GM23338 (cell line): Measurements from ENCODE around the gene OXNAD1.

Experiments
- CREB1 ChIP-seq: fragments of 250-450 bp; sonication (Bioruptor Pico); IDR thresholded peaks from 2 replicates; pipeline ENCODE4 v1.5.0; 2020; ENCODE audit warnings: low read depth, mild to moderate bottlenecking, moderate library complexity
- EZH2 ChIP-seq: fragments of 200-600 bp; sonication (generic); IDR thresholded peaks from one replicate; pipeline ENCODE4 v1.8.0; 2017; ENCODE audit warnings: antibody characterized with exemption, mild to moderate bottlenecking, low read depth; ENCODE audit not compliant: unreplicated experiment
- POLR2AphosphoS5 ChIP-seq: IDR thresholded peaks from 2 replicates; pipeline ENCODE4 v1.6.1; 2016; ENCODE audit warnings: antibody characterized with exemption, low read depth
- REST ChIP-seq: IDR thresholded peaks from one replicate; pipeline ENCODE4 v1.6.1; 2018; ENCODE audit warnings: antibody characterized with exemption; ENCODE audit not compliant: unreplicated experiment
- ZNF114 ChIP-seq: fragments of 250-450 bp; sonication (Bioruptor Pico); IDR thresholded peaks from 2 replicates; pipeline ENCODE4 v1.5.0; 2020; ENCODE audit warnings: mild to moderate bottlenecking, moderate library complexity
- TF ChIP-seq, protein P1 (sequence below), 2 experiments: fragments of 200-600 bp in 1 of 2; sonication (generic) in 1 of 2; conservative IDR thresholded peaks; 2 replicates each; pipeline versions ENCODE4 v1.5.1 to v1.6.1; 2016 to 2017; ENCODE audit warnings: antibody characterized with exemption in 2 of 2, low read depth in 2 of 2, mild to moderate bottlenecking in 2 of 2, moderate library complexity in 1 of 2
- TF ChIP-seq, protein P2 (sequence below): IDR thresholded peaks from 2 replicates; pipeline ENCODE4 v1.6.1; 2016; ENCODE audit warnings: antibody characterized with exemption

- TF ChIP-seq POLR2AphosphoS5 (no peak), EZH2 (no peak), ZNF114 (CRISPR knock-in tag) (no peak), REST (no peak), CREB1 (CRISPR knock-in tag) (no peak)
- TF ChIP-seq, protein P1, sequence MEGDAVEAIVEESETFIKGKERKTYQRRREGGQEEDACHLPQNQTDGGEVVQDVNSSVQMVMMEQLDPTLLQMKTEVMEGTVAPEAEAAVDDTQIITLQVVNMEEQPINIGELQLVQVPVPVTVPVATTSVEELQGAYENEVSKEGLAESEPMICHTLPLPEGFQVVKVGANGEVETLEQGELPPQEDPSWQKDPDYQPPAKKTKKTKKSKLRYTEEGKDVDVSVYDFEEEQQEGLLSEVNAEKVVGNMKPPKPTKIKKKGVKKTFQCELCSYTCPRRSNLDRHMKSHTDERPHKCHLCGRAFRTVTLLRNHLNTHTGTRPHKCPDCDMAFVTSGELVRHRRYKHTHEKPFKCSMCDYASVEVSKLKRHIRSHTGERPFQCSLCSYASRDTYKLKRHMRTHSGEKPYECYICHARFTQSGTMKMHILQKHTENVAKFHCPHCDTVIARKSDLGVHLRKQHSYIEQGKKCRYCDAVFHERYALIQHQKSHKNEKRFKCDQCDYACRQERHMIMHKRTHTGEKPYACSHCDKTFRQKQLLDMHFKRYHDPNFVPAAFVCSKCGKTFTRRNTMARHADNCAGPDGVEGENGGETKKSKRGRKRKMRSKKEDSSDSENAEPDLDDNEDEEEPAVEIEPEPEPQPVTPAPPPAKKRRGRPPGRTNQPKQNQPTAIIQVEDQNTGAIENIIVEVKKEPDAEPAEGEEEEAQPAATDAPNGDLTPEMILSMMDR (conservative IDR thresholded peaks at IDR 0.05; ENCODE audit: low read depth in 2 of 2), result no peak
- TF ChIP-seq, protein P2, sequence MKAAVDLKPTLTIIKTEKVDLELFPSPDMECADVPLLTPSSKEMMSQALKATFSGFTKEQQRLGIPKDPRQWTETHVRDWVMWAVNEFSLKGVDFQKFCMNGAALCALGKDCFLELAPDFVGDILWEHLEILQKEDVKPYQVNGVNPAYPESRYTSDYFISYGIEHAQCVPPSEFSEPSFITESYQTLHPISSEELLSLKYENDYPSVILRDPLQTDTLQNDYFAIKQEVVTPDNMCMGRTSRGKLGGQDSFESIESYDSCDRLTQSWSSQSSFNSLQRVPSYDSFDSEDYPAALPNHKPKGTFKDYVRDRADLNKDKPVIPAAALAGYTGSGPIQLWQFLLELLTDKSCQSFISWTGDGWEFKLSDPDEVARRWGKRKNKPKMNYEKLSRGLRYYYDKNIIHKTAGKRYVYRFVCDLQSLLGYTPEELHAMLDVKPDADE, result no peak
Observed at GRCh38 chr3:16243706-16244490, 21.1 kb upstream of the OXNAD1 start.
